DOHH2 (cell line): ENCODE data around the gene PPFIBP2.

Experiments
- H3F3A ChIP-seq: fragments of 200-600 bp; sonication (generic), shearing (Covaris generic); 2 replicates; pipeline ENCODE4 v1.6.0; 2016; ENCODE audit warnings: antibody characterized with exemption, mild to moderate bottlenecking; ENCODE audit not compliant: control insufficient read depth, insufficient read depth
- H3K27ac ChIP-seq: fragments of 200-600 bp; sonication (generic); 2 replicates; pipeline ENCODE4 v1.5.1; 2014; ENCODE audit warnings: low read depth, mild to moderate bottlenecking, low read length, moderate library complexity
- H3K27me3 ChIP-seq: fragments of 200-600 bp; sonication (generic); 2 replicates; pipeline ENCODE4 v1.6.1; 2014; ENCODE audit warnings: mild to moderate bottlenecking, low read length, mixed read lengths; ENCODE audit not compliant: control insufficient read depth
- H3K36me3 ChIP-seq: fragments of 200-600 bp; sonication (generic); 2 replicates; pipeline ENCODE4 v1.6.1; 2014; ENCODE audit warnings: mild to moderate bottlenecking, low read length, moderate library complexity, mixed read lengths; ENCODE audit not compliant: control insufficient read depth
- H3K4me1 ChIP-seq: fragments of 200-600 bp; sonication (generic); 2 replicates; pipeline ENCODE4 v1.6.1; 2014; ENCODE audit warnings: mild to moderate bottlenecking, low read length, mixed read lengths; ENCODE audit not compliant: control insufficient read depth
- H3K4me2 ChIP-seq: fragments of 200-600 bp; sonication (generic); 2 replicates; pipeline ENCODE4 v1.6.0; 2014; ENCODE audit warnings: mild to moderate bottlenecking, low read length, moderate library complexity
- H3K4me3 ChIP-seq: fragments of 200-600 bp; sonication (generic); 2 replicates; pipeline ENCODE4 v1.5.1; 2014; ENCODE audit warnings: mild to moderate bottlenecking, low read length, mixed read lengths
- H3K79me2 ChIP-seq: fragments of 200-600 bp; sonication (generic); 2 replicates; pipeline ENCODE4 v1.6.1; 2014; ENCODE audit warnings: mild to moderate bottlenecking, low read length, mixed read lengths; ENCODE audit not compliant: control insufficient read depth
- H3K9me2 ChIP-seq: fragments of 200-600 bp; sonication (generic); replicated peaks from 2 replicates; pipeline ENCODE4 v1.6.1; 2014; ENCODE audit warnings: mild to moderate bottlenecking, low read length, mixed read lengths; ENCODE audit not compliant: control insufficient read depth
- H3K9me3 ChIP-seq: fragments of 200-600 bp; sonication (generic); 2 replicates; pipeline ENCODE4 v1.6.1; 2014; ENCODE audit warnings: antibody characterized with exemption, low read length, mixed read lengths; ENCODE audit not compliant: control insufficient read depth, insufficient read depth
- H4K20me1 ChIP-seq: fragments of 200-600 bp; sonication (generic); 2 replicates; pipeline ENCODE4 v1.6.0; 2014; ENCODE audit warnings: low read depth, mild to moderate bottlenecking, antibody characterized with exemption, low read length, moderate library complexity; ENCODE audit not compliant: control insufficient read depth, insufficient read depth
- CTCF ChIP-seq: fragments of 200-600 bp; sonication (generic); IDR thresholded peaks from one replicate; pipeline ENCODE4 v1.5.1; 2014; ENCODE audit warnings: antibody characterized with exemption, mild to moderate bottlenecking, low read depth, low read length; ENCODE audit not compliant: poor library complexity, severe bottlenecking
- EZH2phosphoT487 ChIP-seq: fragments of 200-600 bp; sonication (generic); IDR thresholded peaks from 2 replicates; pipeline ENCODE4 v1.6.1; 2017; ENCODE audit warnings: borderline replicate concordance, mild to moderate bottlenecking, antibody characterized with exemption, low read length, moderate library complexity, mixed read lengths

PPFIBP2 gene

GRCh38 chr11:7646866-7647265 lies 133.1 kb downstream of the PPFIBP2 start:
- Histone ChIP-seq H3K4me3 (no peak overlapping the region), H3K4me1 (no peaks in the 10 kb centered on the region), H3F3A (no peaks in the 10 kb centered on the region), H3K36me3 (peaks cover 8% of the 10 kb centered on the region; the same call in 1 of the 2 replicates), H3K27ac (no peak overlapping the region), H3K79me2 (no peaks in the 10 kb centered on the region), H3K4me2 (no peak overlapping the region), H3K9me3 (no peaks in the 10 kb centered on the region), H3K9me2 (no peaks in the 10 kb centered on the region), H3K27me3 (no peaks in the 10 kb centered on the region), H4K20me1 (no peaks in the 10 kb centered on the region)
- TF ChIP-seq EZH2phosphoT487 = no peak
- TF ChIP-seq CTCF = no peak

GRCh38 chr11:7648264-7648663 lies 134.5 kb downstream of the PPFIBP2 start:
- no peaks in the 10 kb centered on the region for H4K20me1 ChIP-seq
- no peak for TF ChIP-seq EZH2phosphoT487
- H3K9me2 ChIP-seq = no peaks in the 10 kb centered on the region
- no peaks in the 10 kb centered on the region for H3K79me2 ChIP-seq
- H3K36me3 ChIP-seq = peaks cover 17% of the 10 kb centered on the region; the same call in 1 of the 2 replicates
- H3K27ac ChIP-seq = no peak overlapping the region
- no peak overlapping the region for H3K4me2 ChIP-seq
- H3F3A ChIP-seq = no peaks in the 10 kb centered on the region
- H3K4me3 ChIP-seq = no peak overlapping the region
- H3K27me3 ChIP-seq = no peaks in the 10 kb centered on the region
- H3K4me1 ChIP-seq = no peaks in the 10 kb centered on the region
- no peaks in the 10 kb centered on the region for H3K9me3 ChIP-seq

DNA sequence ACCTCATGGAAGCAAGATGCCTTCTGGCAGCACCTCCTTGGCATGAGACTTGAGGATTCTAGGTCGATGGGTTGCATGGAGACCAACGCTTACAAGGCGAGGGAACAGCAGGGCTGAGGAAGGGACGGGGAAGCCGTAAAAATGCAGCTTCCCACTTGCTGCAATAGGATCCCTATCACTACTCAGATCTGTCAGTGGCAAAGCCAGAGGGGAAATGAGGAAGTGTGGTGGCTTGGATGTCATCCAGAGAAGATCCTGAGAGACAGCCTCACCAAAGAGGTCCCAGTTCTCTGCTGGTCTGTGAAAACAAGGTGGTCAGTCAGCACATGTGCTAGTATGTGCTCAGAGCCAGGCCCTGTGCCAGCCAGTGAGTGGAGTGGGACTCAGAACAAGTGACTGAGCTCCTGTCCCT lies 137.3 kb downstream of the PPFIBP2 start:
- peaks cover 20% of the 10 kb centered on the region; the same call in 1 of the 2 replicates for H3K36me3 ChIP-seq
- H4K20me1 ChIP-seq = no peaks in the 10 kb centered on the region
- no peaks in the 10 kb centered on the region for H3K4me1 ChIP-seq
- H3K9me3 ChIP-seq = no peaks in the 10 kb centered on the region
- H3K27ac ChIP-seq = no peak overlapping the region
- H3K79me2 ChIP-seq = no peaks in the 10 kb centered on the region
- no peaks in the 10 kb centered on the region for H3K27me3 ChIP-seq
- no peak for TF ChIP-seq CTCF
- no peak for TF ChIP-seq EZH2phosphoT487
- no peak overlapping the region for H3K4me3 ChIP-seq
- no peaks in the 10 kb centered on the region for H3K9me2 ChIP-seq
- no peaks in the 10 kb centered on the region for H3F3A ChIP-seq
- no peak overlapping the region for H3K4me2 ChIP-seq

DNA sequence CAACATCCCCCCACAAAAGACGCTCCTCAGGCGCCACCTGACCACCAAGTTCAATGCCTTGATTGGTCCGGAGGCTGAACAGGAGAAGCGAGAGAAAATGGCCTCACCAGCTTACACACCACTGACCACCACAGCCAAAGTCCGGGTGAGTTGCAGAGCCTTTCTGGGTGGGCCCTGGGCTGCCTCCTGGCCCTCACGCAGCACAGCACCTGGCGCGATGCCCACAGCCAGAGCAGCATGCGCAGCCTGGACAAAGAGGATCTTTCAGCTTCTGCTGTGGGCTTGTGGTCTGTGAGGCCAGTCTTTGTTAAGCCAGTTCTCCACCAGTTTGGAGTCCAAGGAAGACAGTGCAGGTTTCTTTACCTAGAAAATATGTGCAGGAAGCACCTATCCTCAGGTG lies 137.9 kb downstream of the PPFIBP2 start:
- Histone ChIP-seq H3K27me3 (no peaks in the 10 kb centered on the region), H3K79me2 (no peaks in the 10 kb centered on the region), H3K4me2 (no peak overlapping the region), H3K9me2 (no peaks in the 10 kb centered on the region), H3K27ac (no peak overlapping the region), H3F3A (no peaks in the 10 kb centered on the region), H3K36me3 (peaks cover 20% of the 10 kb centered on the region; the same call in 1 of the 2 replicates), H3K4me1 (no peaks in the 10 kb centered on the region), H3K4me3 (no peak overlapping the region), H4K20me1 (no peaks in the 10 kb centered on the region), H3K9me3 (no peaks in the 10 kb centered on the region)
- TF ChIP-seq EZH2phosphoT487 (no peak), CTCF (no peak)
